HG02870 (cell line): ENCODE data around the gene RIPOR3.
"Not testable (repeated sequence)": the region's sequence is repeated elsewhere in the genome, so short reads cannot be mapped to it uniquely, and the experiment has no call there.

Experiments
- ATAC-seq: cut with Tn5 transposase; IDR thresholded peaks from one replicate; pipeline ENCODE4 v1.9.1; 2021; ENCODE audit warnings: mild to moderate bottlenecking, moderate library complexity; ENCODE audit not compliant: unreplicated experiment

Gene RIPOR3

GRCh38 chr20:50635676-50636600, 55.4 kb downstream of the RIPOR3 start:
- no peak for ATAC-seq

- no peak for ATAC-seq
Observed at GRCh38 chr20:50635014-50635557, 56.3 kb downstream of the RIPOR3 start.

GRCh38 chr20:50634191-50634590, 57.2 kb downstream of the RIPOR3 start:
- ATAC-seq: no peak

- ATAC-seq: no peak
Observed at GRCh38 chr20:50633361-50633760, 58.0 kb downstream of the RIPOR3 start.

GRCh38 chr20:50632701-50633100, 58.6 kb downstream of the RIPOR3 start:
- no peak for ATAC-seq

GRCh38 chr20:50632236-50632635, 59.1 kb downstream of the RIPOR3 start:
- ATAC-seq: no peak

- ATAC-seq: no peak
Observed at GRCh38 chr20:50630578-50631263, 60.6 kb downstream of the RIPOR3 start.

- ATAC-seq: no peak
Observed at GRCh38 chr20:50629670-50630045, 61.7 kb downstream of the RIPOR3 start.

- ATAC-seq: no peak
Observed at GRCh38 chr20:50628853-50629669, 62.3 kb downstream of the RIPOR3 start.

- no peak for ATAC-seq
Observed at GRCh38 chr20:50628332-50628731, 63.0 kb downstream of the RIPOR3 start.

- no peak for ATAC-seq
Observed at GRCh38 chr20:50627747-50628146, 63.6 kb downstream of the RIPOR3 start.

- ATAC-seq: no peak
Observed at GRCh38 chr20:50625986-50626677, 65.2 kb downstream of the RIPOR3 start.

GRCh38 chr20:50624351-50625016, 66.9 kb downstream of the RIPOR3 start:
- no peak for ATAC-seq

- ATAC-seq: no peak
Observed at GRCh38 chr20:50621068-50621665, 70.2 kb downstream of the RIPOR3 start.

GRCh38 chr20:50620459-50620858, 70.9 kb downstream of the RIPOR3 start:
- ATAC-seq: not testable (repeated sequence)

GRCh38 chr20:50618537-50618936, 72.8 kb downstream of the RIPOR3 start:
- no peak for ATAC-seq

GRCh38 chr20:50617022-50617421, 74.3 kb downstream of the RIPOR3 start:
- ATAC-seq: no peak

GRCh38 chr20:50615407-50615806, 75.9 kb downstream of the RIPOR3 start:
- ATAC-seq: no peak

GRCh38 chr20:50613438-50614169, 77.7 kb downstream of the RIPOR3 start:
- ATAC-seq: no peak
